ENCODE data around the gene TBC1D4.

DNA sequence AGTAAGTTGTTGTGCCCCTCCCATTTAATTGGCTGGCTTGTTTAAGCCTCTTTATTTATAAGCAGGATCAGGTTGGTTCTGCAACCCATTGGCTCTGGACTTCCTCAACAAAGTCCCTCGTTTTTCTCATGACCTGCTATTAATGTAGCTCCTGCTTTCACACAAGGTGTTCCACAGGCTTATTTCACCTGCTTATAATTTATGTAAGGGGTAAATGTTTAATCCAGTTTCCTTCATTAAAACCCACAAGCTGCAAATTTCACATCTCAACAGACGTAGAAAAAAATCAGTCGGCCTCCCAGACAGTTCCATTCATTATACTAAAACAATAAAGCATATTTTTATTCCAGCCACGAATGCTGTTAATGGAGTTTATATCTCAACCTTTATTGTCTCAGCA, 86.1 kb downstream of the TBC1D4 start:
- no peak for TF ChIP-seq POLR2A (IDR thresholded peaks at IDR 0.05)
- no peak for TF ChIP-seq CTCF (IDR thresholded peaks at IDR 0.05)
- no peak for TF ChIP-seq POLR2AphosphoS5 (IDR thresholded peaks at IDR 0.05)
